Dendritic cell treated with granulocyte-macrophage colony-stimulating factor and Interleukin-4, amounts not matched to agents 40 ng/mL and 50 ng/mL, for 4 days (primary cell): ENCODE data around the gene MAN1A2.
"Not testable (repeated sequence)": the region's sequence is repeated elsewhere in the genome, so short reads cannot be mapped to it uniquely, and the experiment has no call there.

Source experiments
- H3K27ac Mint-ChIP-seq: one replicate; pipeline ENCODE4 v1.8.0; 2022; ENCODE audit warnings: mild to moderate bottlenecking, mixed read lengths
- H3K27me3 Mint-ChIP-seq: one replicate; pipeline ENCODE4 v1.8.0; 2022; ENCODE audit warnings: mild to moderate bottlenecking, mixed read lengths
- H3K36me3 Mint-ChIP-seq: one replicate; pipeline ENCODE4 v1.8.0; 2022; ENCODE audit warnings: low read depth, mixed read lengths
- H3K4me1 Mint-ChIP-seq: one replicate; pipeline ENCODE4 v1.8.0; 2022; ENCODE audit warnings: low read depth, mixed read lengths
- H3K4me3 Mint-ChIP-seq: one replicate; pipeline ENCODE4 v1.8.0; 2022; ENCODE audit warnings: mild to moderate bottlenecking, moderate library complexity, mixed read lengths
- H3K9me3 Mint-ChIP-seq: one replicate; pipeline ENCODE4 v1.8.0; 2022; ENCODE audit warnings: mixed read lengths
- intact Hi-C: fragments of 100-400 bp; cut with micrococcal nuclease; formaldehyde crosslinking; loops from one replicate; pipeline ENCODE4 v1.15.0; 2022

Gene MAN1A2

DNA sequence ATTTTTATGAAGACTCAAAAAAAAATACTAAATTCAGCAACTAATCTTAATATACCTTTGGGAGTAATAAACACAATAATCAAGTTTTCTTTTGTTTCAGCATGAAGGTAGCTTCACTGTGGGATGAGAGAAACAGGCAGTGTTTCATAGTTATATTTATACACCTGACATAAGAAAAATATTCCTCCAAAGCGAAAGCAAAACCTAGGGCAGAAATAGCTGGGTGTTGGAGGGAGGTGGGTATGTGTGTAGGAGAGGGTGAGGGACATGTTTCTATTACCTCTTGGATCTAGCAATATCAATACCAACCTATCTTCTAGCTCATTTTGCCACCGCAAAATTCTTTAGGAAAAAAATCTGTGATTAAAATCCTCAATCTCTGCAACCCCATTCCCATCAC is 24.9 kb upstream of the MAN1A2 start:
- peaks cover 5% of the 10 kb centered on the region for H3K4me1 Mint-ChIP-seq
- peaks cover 4% of the 10 kb centered on the region for H3K9me3 Mint-ChIP-seq
- intact Hi-C loops, result no loop called here
- H3K27me3 Mint-ChIP-seq, result no peaks in the 10 kb centered on the region
- no peak overlapping the region for H3K4me3 Mint-ChIP-seq
- no peak overlapping the region for H3K27ac Mint-ChIP-seq
- no peaks in the 10 kb centered on the region for H3K36me3 Mint-ChIP-seq

DNA sequence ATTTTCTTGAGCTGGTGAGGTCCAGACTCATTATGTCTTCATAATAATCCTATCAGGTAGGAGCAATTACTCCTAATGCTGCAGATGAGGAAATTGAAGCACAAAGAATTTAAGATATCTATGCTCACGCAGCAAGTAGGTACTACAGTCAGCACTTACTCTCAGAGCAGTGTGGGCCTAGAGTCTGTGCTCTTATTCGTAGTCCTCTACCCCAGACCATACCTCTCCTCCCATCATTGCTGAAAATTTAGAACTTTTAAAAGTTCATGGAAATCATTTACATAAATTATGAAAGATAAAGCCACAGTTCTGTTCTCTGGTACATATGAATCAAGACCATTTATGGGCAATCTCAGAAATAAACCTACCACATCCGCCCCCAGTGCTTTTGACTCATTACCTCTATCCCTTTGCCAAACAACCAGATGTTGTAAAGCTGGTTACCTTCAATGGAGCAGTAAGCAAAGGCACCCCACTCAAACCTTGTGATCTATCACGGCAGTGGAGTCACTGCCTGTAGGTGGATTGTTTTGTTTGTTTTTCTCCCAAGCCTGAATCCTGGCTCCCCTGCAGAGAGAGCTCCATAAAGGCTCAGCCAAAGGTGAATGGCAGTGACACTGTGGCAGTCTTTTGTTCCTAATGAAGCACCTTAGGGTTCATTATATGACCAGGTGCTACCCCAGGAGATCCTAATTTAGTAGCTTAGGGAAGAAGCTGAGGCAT is 20.9 kb upstream of the MAN1A2 start:
- Mint-ChIP-seq H3K9me3 (no peaks in the 10 kb centered on the region), H3K36me3 (no peaks in the 10 kb centered on the region), H3K27ac (no peak overlapping the region), H3K4me1 (no peaks in the 10 kb centered on the region), H3K27me3 (no peaks in the 10 kb centered on the region), H3K4me3 (no peak overlapping the region)
- intact Hi-C loops, result no loop called here

DNA sequence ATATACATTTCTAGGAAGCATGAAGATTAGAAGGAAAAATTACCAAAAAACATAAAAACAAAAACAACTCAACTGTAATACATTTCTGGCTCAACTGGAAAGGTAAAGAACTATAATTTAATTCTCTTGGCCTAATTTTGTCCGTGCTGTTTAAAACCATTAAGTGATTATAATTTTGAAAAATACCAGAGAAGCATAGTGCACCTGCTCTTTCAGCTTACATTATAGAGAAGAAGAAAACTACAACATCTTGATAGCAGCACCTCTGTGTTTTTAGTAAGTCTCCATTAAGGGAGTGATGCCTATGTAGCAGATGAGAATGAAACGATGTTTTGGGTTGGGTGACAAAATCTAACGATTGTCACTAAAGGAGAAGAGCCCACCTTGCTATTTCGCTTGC is 19.3 kb upstream of the MAN1A2 start:
- no peak overlapping the region for H3K4me3 Mint-ChIP-seq
- H3K4me1 Mint-ChIP-seq, result no peaks in the 10 kb centered on the region
- H3K9me3 Mint-ChIP-seq, result no peaks in the 10 kb centered on the region
- intact Hi-C loops, result no loop called here
- no peaks in the 10 kb centered on the region for H3K36me3 Mint-ChIP-seq
- no peak overlapping the region for H3K27ac Mint-ChIP-seq
- no peaks in the 10 kb centered on the region for H3K27me3 Mint-ChIP-seq

DNA sequence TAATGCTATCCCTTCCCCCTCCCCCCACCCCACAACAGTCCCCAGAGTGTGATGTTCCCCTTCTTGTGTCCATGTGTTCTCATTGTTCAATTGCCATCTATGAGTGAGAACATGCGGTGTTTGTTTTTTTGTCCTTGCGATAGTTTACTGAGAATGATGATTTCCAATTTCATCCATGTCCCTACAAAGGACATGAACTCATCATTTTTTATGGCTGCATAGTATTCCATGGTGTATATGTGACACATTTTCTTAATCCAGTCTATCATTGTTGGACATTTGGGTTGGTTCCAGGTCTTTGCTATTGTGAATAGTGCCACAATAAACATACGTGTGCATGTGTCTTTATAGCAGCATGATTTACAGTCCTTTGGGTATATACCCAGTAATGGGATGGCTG is 14.6 kb upstream of the MAN1A2 start:
- H3K9me3 Mint-ChIP-seq, H3K4me3 Mint-ChIP-seq, H3K4me1 Mint-ChIP-seq, H3K27me3 Mint-ChIP-seq, intact Hi-C loops, H3K36me3 Mint-ChIP-seq, H3K27ac Mint-ChIP-seq: not testable (repeated sequence)

- H3K27me3 Mint-ChIP-seq, result not testable (repeated sequence)
These were observed 9.2 kb upstream of the MAN1A2 start for GRCh38 chr1:117357833-117358603.

GRCh38 chr1:117358604-117358887 is 8.7 kb upstream of the MAN1A2 start:
- H3K36me3 Mint-ChIP-seq, H3K27me3 Mint-ChIP-seq, H3K27ac Mint-ChIP-seq, H3K4me3 Mint-ChIP-seq, intact Hi-C loops, H3K9me3 Mint-ChIP-seq, H3K4me1 Mint-ChIP-seq: not testable (repeated sequence)

More at GRCh38 chr1:117357833-117358603, 9.2 kb upstream of the MAN1A2 start:
- H3K4me3 Mint-ChIP-seq, H3K4me1 Mint-ChIP-seq, H3K36me3 Mint-ChIP-seq, H3K9me3 Mint-ChIP-seq, H3K27ac Mint-ChIP-seq, intact Hi-C loops: not testable (repeated sequence)

DNA sequence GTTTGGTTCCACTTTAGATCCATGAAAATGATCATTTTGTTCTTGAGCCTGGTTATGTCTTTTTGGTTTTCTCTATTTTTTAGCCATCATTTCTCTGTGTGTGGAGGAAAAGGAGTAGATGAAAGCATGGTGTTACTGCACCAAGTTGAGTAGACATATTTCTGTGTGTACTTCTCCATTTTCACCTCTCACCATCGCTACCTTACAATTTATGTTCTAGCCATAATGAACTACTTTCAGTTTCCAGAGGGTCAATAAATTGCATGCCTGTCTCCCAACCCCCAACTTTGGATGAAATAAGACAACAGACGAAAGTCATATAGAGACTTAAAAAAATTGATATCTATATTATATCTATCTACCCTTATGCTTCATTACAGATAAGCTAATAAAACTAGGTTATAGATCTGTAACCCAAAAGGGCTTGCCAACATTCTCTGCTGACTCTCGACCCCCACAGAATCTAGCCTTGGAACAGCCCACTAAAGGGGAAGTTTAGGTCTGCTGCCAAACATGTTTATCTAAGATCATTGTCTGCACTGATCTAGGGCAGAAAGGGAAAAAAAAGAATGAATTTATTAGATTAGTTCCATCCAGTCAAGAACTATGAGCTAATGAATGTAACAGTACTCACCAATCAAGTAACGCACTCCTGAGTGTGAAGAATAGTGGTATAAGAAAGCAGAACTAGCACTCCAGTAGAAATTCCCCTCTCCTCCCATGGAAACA is 7.5 kb upstream of the MAN1A2 start:
- H3K27ac Mint-ChIP-seq, result no peak overlapping the region
- H3K4me3 Mint-ChIP-seq, result no peak overlapping the region
- intact Hi-C loops, result no loop called here
- no peaks in the 10 kb centered on the region for H3K9me3 Mint-ChIP-seq
- H3K27me3 Mint-ChIP-seq, result peaks cover 5% of the 10 kb centered on the region
- H3K4me1 Mint-ChIP-seq, result peaks cover 8% of the 10 kb centered on the region
- no peaks in the 10 kb centered on the region for H3K36me3 Mint-ChIP-seq

- no peak overlapping the region for H3K4me3 Mint-ChIP-seq
- intact Hi-C loops, result no loop called here
- no peak overlapping the region for H3K27ac Mint-ChIP-seq
- peaks cover 12% of the 10 kb centered on the region for H3K36me3 Mint-ChIP-seq
- peaks cover 5% of the 10 kb centered on the region for H3K27me3 Mint-ChIP-seq
- H3K9me3 Mint-ChIP-seq, result no peaks in the 10 kb centered on the region
- peaks cover 24% of the 10 kb centered on the region for H3K4me1 Mint-ChIP-seq
These were observed 4.3 kb upstream of the MAN1A2 start for GRCh38 chr1:117362986-117363385.

GRCh38 chr1:117363571-117364048 is 3.6 kb upstream of the MAN1A2 start:
- Mint-ChIP-seq H3K27me3 (peaks cover 5% of the 10 kb centered on the region), H3K36me3 (peaks cover 12% of the 10 kb centered on the region), H3K27ac (no peak overlapping the region), H3K9me3 (no peaks in the 10 kb centered on the region), H3K4me3 (no peak overlapping the region), H3K4me1 (peaks cover 30% of the 10 kb centered on the region)
- intact Hi-C loops, result no loop called here

- Mint-ChIP-seq H3K4me1 (peaks cover 33% of the 10 kb centered on the region), H3K4me3 (no peak overlapping the region), H3K9me3 (no peaks in the 10 kb centered on the region), H3K36me3 (peaks cover 12% of the 10 kb centered on the region), H3K27ac (no peak overlapping the region), H3K27me3 (peaks cover 5% of the 10 kb centered on the region)
- intact Hi-C loops, result no loop called here
These were observed 3.0 kb upstream of the MAN1A2 start for GRCh38 chr1:117364240-117364639.

DNA sequence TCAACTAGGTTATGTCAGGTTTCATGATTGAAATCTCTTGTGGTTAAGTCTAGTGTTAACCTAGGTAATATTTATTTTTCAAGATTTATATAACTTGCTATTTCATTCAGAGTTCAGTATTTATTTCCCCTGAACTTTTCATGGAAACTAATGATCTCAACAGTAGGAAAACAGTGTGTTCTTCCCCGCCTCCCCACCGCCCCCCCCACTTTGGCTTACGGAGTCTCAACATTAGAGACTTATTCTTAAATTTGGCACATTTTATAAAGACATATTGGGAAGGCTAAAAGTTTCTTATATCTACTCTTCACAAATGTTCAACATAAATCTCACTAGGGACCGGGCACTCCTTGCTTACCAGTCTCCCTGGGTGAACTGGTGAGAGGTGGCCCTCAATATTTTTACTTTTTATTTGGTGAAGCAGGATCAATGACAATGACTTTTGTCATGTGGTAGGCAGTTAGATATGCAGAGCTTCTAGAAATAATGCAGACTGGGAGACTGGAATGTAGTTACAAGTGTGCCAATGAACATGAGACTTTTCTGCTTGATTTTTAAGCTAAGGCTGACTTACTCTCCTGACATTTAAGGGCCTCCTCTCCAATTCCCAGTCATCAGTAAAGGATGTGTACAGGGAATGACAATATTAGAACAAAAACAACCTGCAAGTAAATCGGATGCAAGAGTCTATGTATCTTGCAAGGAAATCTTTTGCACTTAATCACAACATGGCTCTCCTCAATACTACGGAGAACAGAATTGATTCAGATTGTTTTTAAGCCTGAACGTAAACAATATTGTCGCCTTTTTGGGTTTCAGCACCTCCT is 1.7 kb upstream of the MAN1A2 start:
- peaks cover 32% of the 10 kb centered on the region for H3K4me1 Mint-ChIP-seq
- H3K27me3 Mint-ChIP-seq, result peaks cover 4% of the 10 kb centered on the region
- H3K9me3 Mint-ChIP-seq, result no peaks in the 10 kb centered on the region
- peaks cover 12% of the 10 kb centered on the region for H3K36me3 Mint-ChIP-seq
- peak overlapping the region; percentile 91 for H3K27ac Mint-ChIP-seq
- peak overlapping the region; percentile 96 for H3K4me3 Mint-ChIP-seq
- intact Hi-C loops, result loop anchor here (5.0 kb wide), 1 partner anchor 243 kb away; the partner anchor contains the start of gene TRIM45

DNA sequence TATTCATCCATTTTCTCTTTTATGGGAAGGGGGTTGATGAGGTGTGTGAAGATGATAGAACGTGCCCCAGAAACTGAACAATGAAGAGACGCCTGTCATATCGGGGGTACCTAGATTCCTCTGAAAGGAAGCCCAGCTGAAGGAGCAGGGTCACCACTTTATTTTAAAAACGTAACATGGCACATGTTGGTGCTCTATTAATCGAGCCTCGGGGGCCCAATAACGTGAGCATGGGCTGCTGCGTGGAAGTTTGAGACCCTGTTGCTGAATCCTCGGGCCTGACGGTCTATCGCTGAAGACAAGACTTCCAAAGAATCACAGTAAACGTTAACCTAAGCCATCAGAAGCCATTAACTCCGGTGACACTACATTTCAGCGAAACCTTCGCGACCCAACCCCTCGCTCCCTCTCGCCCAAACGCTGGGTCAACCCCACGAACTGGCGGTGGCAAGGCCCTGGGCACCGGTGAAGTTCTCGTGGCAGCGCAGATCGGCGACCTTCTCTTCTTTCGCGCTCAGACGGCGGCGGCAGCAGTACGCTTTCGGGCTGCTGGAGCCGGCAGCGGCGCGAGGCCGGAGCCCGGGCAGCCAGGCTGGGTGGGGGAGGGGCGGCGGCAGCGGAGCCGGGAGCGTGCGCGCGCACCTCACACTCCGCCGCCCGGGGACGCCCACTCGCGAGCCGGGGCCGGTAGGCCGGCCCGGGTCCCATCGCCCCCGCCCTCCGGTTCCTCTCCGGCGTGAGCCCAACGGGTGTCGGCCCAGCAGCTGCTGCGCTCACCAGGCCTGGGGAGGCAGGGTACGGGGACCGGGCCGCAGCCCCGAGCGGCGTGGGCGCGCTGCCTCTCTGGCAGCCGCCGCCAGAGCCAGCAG is 838 bp upstream of the MAN1A2 start:
- Mint-ChIP-seq H3K36me3 (peaks cover 12% of the 10 kb centered on the region), H3K4me3 (peak overlapping the region; percentile 96), H3K27ac (peak overlapping the region; percentile 91), H3K27me3 (no peaks in the 10 kb centered on the region), H3K9me3 (no peaks in the 10 kb centered on the region), H3K4me1 (peaks cover 38% of the 10 kb centered on the region)
- intact Hi-C loops, result loop anchor here (5.0 kb wide), 1 partner anchor 244 kb away; the partner anchor contains the start of gene TRIM45
